ENCODE results near the gene CDKN2D. TPM values are rescaled to one million over a fixed set of nuclear protein-coding genes. Genes with fewer than 3 reads are reported as not detected.
A peak's percentile ranks its signal among the peaks of the same experiment; 100 is the strongest.

CDKN2D gene
- total and polyA plus RNA-seq, 2 of the 13 experiments (the other 11 are each of a cell fraction or from before 2014, with no cell fraction given): 5.4 to 8.6 TPM

DNA sequence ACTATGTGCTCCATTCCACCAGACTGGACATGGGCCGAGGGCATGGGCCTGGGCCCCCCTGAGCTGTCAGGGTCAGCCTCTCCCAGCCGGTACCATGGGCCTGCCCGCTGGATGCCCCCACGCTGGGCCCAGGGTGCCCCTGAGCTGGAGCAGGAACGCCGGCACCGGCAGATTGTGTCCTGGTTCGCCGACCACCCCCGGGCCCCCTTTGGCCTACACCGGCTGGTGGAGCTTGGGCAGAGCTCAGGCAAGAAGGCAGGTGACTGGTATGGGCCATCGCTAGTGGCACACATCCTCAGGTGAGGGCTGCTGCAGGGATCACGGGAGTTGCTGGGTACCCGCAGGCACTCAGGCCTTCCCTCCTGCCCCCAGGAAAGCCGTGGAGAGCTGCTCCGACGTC is 22.0 kb downstream of the CDKN2D start:
- Histone ChIP-seq H3K4me1 (ENCODE audit: insufficient read depth, low read length) (peaks cover 17% of the 10 kb centered on the region), H3K27me3 (ENCODE audit: control insufficient read depth in 1 of 2, insufficient read depth in 2 of 2, low read length in 2 of 2) (no peaks in the 10 kb centered on the region), H3K9ac (ENCODE audit: insufficient read depth, low read depth, low read length) (no peak overlapping the region), H3K4me3 (replicated peaks in 1 of 3; ENCODE audit: insufficient read depth in 1 of 3, low read depth in 2 of 3, low read length in 3 of 3) (no peak overlapping the region), H3K36me3 (replicated peaks in 1 of 2; ENCODE audit: control insufficient read depth in 1 of 2, insufficient read depth in 2 of 2, low read length in 2 of 2) (peaks cover 3 to 30% of the 10 kb centered on the region in 2 experiments; a peak in 3 of 5 replicates), H3K4me2 (ENCODE audit: low read depth, low read length) (no peak overlapping the region), H3K79me2 (ENCODE audit: insufficient read depth, low read length) (no peaks in the 10 kb centered on the region), H3K27ac (ENCODE audit: extremely low read length, insufficient read depth, low read length) (no peak overlapping the region), H4K20me1 (ENCODE audit: insufficient read depth, low read length) (no peaks in the 10 kb centered on the region), H2AFZ (ENCODE audit: low read length) (no peak overlapping the region), H3K9me3 (ENCODE audit: low read length) (no peaks in the 10 kb centered on the region)
- BruUV-seq (replicated peaks): TSS peak; percentile 42
- in situ Hi-C loops (cut with HindIII; ENCODE audit: extremely low pct_ligation_motif_present, low pct_unique_long_range_greater_than_20kb) (no loop called here), intact Hi-C loops (cut with micrococcal nuclease; ENCODE audit: unreplicated experiment) (no loop called here)
- TF ChIP-seq CEBPB (IDR thresholded peaks at IDR 0.05; ENCODE audit: borderline replicate concordance, low read depth, low read length) (no peak), AGO2 (optimal IDR thresholded peaks at IDR 0.05; ENCODE audit: low read depth, low read length) (peak; percentile 43)
- DNase-seq (ENCODE audit: low spot score) (no peak), FAIRE-seq (no peak), ATAC-seq (no peak)
- WGBS (ENCODE audit: low lambda C conversion rate): 93% methylated on average over 17 of the region's 17 CpGs
- ChIA-PET POLR2A (no interaction called here), CTCF (ENCODE audit: low intra/inter-chr PET ratio, low total read pairs) (no interaction called here)

DNA sequence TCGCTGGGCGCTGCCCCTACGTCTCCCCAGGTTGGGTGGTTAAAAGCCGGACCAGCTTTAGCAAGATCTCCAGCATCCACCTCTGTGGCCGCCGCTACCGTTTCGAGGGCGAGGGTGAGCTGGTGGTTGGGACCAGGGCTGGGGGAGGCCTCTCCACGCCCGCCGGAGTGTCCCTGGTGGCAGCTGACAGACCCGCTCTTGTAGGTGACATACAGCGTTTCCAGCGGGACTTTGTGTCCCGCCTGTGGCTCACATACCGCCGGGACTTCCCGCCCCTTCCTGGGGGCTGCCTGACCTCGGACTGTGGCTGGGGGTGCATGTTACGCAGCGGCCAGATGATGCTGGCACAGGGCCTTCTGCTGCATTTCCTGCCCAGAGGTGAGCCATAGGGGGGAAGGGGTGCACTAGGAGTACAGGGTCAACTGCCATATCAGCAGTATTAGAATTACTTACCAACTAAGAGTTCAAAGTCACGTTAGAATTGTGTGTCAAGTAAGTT is 24.0 kb downstream of the CDKN2D start:
- no peaks in the 10 kb centered on the region for H3K9me3 ChIP-seq (ENCODE audit: low read length)
- FAIRE-seq (no peak), DNase-seq (ENCODE audit: low spot score) (no peak), ATAC-seq (peak; percentile 43)
- peaks cover 2 to 18% of the 10 kb centered on the region in 2 experiments; a peak in 3 of 5 replicates for H3K36me3 ChIP-seq (replicated peaks in 1 of 2; ENCODE audit: control insufficient read depth in 1 of 2, insufficient read depth in 2 of 2, low read length in 2 of 2)
- intact Hi-C loops (cut with micrococcal nuclease; ENCODE audit: unreplicated experiment) (no loop called here), in situ Hi-C loops (cut with HindIII; ENCODE audit: extremely low pct_ligation_motif_present, low pct_unique_long_range_greater_than_20kb) (no loop called here)
- H3K9ac ChIP-seq (ENCODE audit: insufficient read depth, low read depth, low read length): peak overlapping the region; percentile 91; the same call in 1 of the 2 replicates
- no peaks in the 10 kb centered on the region for H3K79me2 ChIP-seq (ENCODE audit: insufficient read depth, low read length)
- peak overlapping the region; percentile 74 for H3K4me2 ChIP-seq (ENCODE audit: low read depth, low read length)
- H3K27me3 ChIP-seq (ENCODE audit: control insufficient read depth in 1 of 2, insufficient read depth in 2 of 2, low read length in 2 of 2): no peaks in the 10 kb centered on the region
- POLR2A ChIA-PET: no interaction called here
- CTCF ChIA-PET (ENCODE audit: low intra/inter-chr PET ratio, low total read pairs): no interaction called here
- H3K4me1 ChIP-seq (ENCODE audit: insufficient read depth, low read length): peaks cover 17% of the 10 kb centered on the region
- H4K20me1 ChIP-seq (ENCODE audit: insufficient read depth, low read length): no peaks in the 10 kb centered on the region
- H3K27ac ChIP-seq (ENCODE audit: extremely low read length, insufficient read depth, low read length): peak overlapping the region; percentile 76
- BruUV-seq (replicated peaks): TSS peak; percentile 71
- WGBS (ENCODE audit: low lambda C conversion rate): 42% methylated on average over 12 of the region's 23 CpGs
- H3K4me3 ChIP-seq (replicated peaks in 1 of 3; ENCODE audit: insufficient read depth in 1 of 3, low read depth in 2 of 3, low read length in 3 of 3): peak overlapping the region in 2 of 3 experiments; percentile 89 to 98; a peak in 4 of 6 replicates
- H2AFZ ChIP-seq (ENCODE audit: low read length): no peak overlapping the region
- TF ChIP-seq DMAP1 (CRISPR knock-in tag; IDR thresholded peaks at IDR 0.05): peak; percentile 40; the same call in 1 of the 2 replicates
- TF ChIP-seq, protein P1, sequence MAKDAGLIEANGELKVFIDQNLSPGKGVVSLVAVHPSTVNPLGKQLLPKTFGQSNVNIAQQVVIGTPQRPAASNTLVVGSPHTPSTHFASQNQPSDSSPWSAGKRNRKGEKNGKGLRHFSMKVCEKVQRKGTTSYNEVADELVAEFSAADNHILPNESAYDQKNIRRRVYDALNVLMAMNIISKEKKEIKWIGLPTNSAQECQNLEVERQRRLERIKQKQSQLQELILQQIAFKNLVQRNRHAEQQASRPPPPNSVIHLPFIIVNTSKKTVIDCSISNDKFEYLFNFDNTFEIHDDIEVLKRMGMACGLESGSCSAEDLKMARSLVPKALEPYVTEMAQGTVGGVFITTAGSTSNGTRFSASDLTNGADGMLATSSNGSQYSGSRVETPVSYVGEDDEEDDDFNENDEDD (CRISPR knock-in tag; IDR thresholded peaks at IDR 0.05; ENCODE audit: borderline replicate concordance): no peak
- TF ChIP-seq MYNN (CRISPR knock-in tag; IDR thresholded peaks at IDR 0.05; ENCODE audit: low read depth): no peak
- TF ChIP-seq BORCS8-MEF2B (CRISPR knock-in tag; IDR thresholded peaks at IDR 0.05): 0 out of 2 replicates have a peak, but pooled peaks have one; percentile 35
- no peak for TF ChIP-seq ZNF136 (CRISPR knock-in tag; IDR thresholded peaks at IDR 0.05; ENCODE audit: low read depth)
- TF ChIP-seq SP4 (CRISPR knock-in tag; IDR thresholded peaks at IDR 0.05): peak; percentile 37; the same call in 1 of the 2 replicates
- TF ChIP-seq ZNF563 (CRISPR knock-in tag; IDR thresholded peaks at IDR 0.05): no peak
- TF ChIP-seq KDM4B (CRISPR knock-in tag; IDR thresholded peaks at IDR 0.05): no peak
- no peak for TF ChIP-seq ZNF749 (CRISPR knock-in tag; IDR thresholded peaks at IDR 0.05; ENCODE audit: borderline replicate concordance)
- TF ChIP-seq RARG (CRISPR knock-in tag; IDR thresholded peaks at IDR 0.05; ENCODE audit: low read depth): no peak
- TF ChIP-seq, protein P2, sequence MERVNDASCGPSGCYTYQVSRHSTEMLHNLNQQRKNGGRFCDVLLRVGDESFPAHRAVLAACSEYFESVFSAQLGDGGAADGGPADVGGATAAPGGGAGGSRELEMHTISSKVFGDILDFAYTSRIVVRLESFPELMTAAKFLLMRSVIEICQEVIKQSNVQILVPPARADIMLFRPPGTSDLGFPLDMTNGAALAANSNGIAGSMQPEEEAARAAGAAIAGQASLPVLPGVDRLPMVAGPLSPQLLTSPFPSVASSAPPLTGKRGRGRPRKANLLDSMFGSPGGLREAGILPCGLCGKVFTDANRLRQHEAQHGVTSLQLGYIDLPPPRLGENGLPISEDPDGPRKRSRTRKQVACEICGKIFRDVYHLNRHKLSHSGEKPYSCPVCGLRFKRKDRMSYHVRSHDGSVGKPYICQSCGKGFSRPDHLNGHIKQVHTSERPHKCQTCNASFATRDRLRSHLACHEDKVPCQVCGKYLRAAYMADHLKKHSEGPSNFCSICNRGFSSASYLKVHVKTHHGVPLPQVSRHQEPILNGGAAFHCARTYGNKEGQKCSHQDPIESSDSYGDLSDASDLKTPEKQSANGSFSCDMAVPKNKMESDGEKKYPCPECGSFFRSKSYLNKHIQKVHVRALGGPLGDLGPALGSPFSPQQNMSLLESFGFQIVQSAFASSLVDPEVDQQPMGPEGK (CRISPR knock-in tag; IDR thresholded peaks at IDR 0.05): peak; percentile 64

Measured in HepG2 (cell line).